Astrocyte (in vitro differentiated cells and primary cell): ENCODE measurements around the gene RFX8. TPM values are rescaled to one million over a fixed set of nuclear protein-coding genes. Genes with fewer than 3 reads are reported as not detected.
"Not testable (repeated sequence)": the region's sequence is repeated elsewhere in the genome, so short reads cannot be mapped to it uniquely, and the experiment has no call there.

ENCODE experiments used
- DNase-seq: peaks from one replicate; pipeline ENCODE4 v3.0.0-alpha.2; 2010; ENCODE audit warnings: low read depth
- FAIRE-seq: peaks from 2 replicates; lab custom pipeline; 2011; peaks lifted over from hg19 to GRCh38; lab: Jason Lieb, UNC
- H2AFZ ChIP-seq: 2 replicates; pipeline ENCODE4 v1.6.0; 2012; ENCODE audit warnings: low read depth, low read length, inconsistent platforms
- H3K27ac ChIP-seq: 2 replicates; pipeline ENCODE4 v1.5.1; 2011; ENCODE audit warnings: low read depth, low read length, inconsistent platforms
- H3K27me3 ChIP-seq: 2 replicates; pipeline ENCODE4 v1.6.0; 2011; ENCODE audit warnings: low read length, inconsistent platforms; ENCODE audit not compliant: insufficient read depth
- H3K36me3 ChIP-seq: 2 replicates; pipeline ENCODE4 v1.5.1; 2011; ENCODE audit warnings: low read length, inconsistent platforms; ENCODE audit not compliant: insufficient read depth
- H3K4me1 ChIP-seq: 2 replicates; pipeline ENCODE4 v1.5.1; 2011; ENCODE audit warnings: low read length, inconsistent platforms; ENCODE audit not compliant: insufficient read depth
- H3K4me2 ChIP-seq: 2 replicates; pipeline ENCODE4 v1.6.0; 2012; ENCODE audit warnings: low read length, inconsistent platforms
- H3K4me3 ChIP-seq: 2 replicates; pipeline ENCODE4 v1.5.1; 2011; ENCODE audit warnings: low read depth, mild to moderate bottlenecking, low read length, inconsistent platforms; ENCODE audit not compliant: insufficient read depth
- H3K79me2 ChIP-seq: 2 replicates; pipeline ENCODE4 v1.6.0; 2012; ENCODE audit warnings: mild to moderate bottlenecking, low read length, inconsistent platforms; ENCODE audit not compliant: insufficient read depth
- H3K9ac ChIP-seq: 2 replicates; pipeline ENCODE4 v1.6.0; 2012; ENCODE audit warnings: mild to moderate bottlenecking, low read length, inconsistent platforms
- H3K9me3 ChIP-seq: 2 replicates; pipeline ENCODE4 v1.5.1; 2012; ENCODE audit warnings: low read depth, mild to moderate bottlenecking, low read length, inconsistent platforms; ENCODE audit not compliant: insufficient read depth
- H4K20me1 ChIP-seq: 2 replicates; pipeline ENCODE4 v1.6.0; 2012; ENCODE audit warnings: low read length, inconsistent platforms; ENCODE audit not compliant: insufficient read depth
- H3K27ac Mint-ChIP-seq: one replicate; pipeline ENCODE4 v1.8.0; 2021; ENCODE audit warnings: mild to moderate bottlenecking, mixed read lengths; ENCODE audit not compliant: unreplicated experiment
- H3K27me3 Mint-ChIP-seq: one replicate; pipeline ENCODE4 v1.8.0; 2021; ENCODE audit warnings: low read depth, mixed read lengths; ENCODE audit not compliant: unreplicated experiment
- H3K36me3 Mint-ChIP-seq: one replicate; pipeline ENCODE4 v1.8.0; 2021; ENCODE audit warnings: low read depth, mixed read lengths; ENCODE audit not compliant: unreplicated experiment
- H3K4me1 Mint-ChIP-seq: one replicate; pipeline ENCODE4 v1.8.0; 2021; ENCODE audit warnings: low read depth, mixed read lengths; ENCODE audit not compliant: unreplicated experiment
- H3K4me3 Mint-ChIP-seq: one replicate; pipeline ENCODE4 v1.8.0; 2021; ENCODE audit warnings: mild to moderate bottlenecking, moderate library complexity, mixed read lengths; ENCODE audit not compliant: unreplicated experiment
- H3K9me3 Mint-ChIP-seq: one replicate; pipeline ENCODE4 v1.8.0; 2021; ENCODE audit warnings: mild to moderate bottlenecking, mixed read lengths; ENCODE audit not compliant: unreplicated experiment
- EZH2 ChIP-seq: IDR thresholded peaks from 2 replicates; pipeline ENCODE4 v1.6.1; 2012; ENCODE audit warnings: mild to moderate bottlenecking, low read length, inconsistent platforms; ENCODE audit not compliant: insufficient read depth
- total RNA-seq: library from RNA; stranded (reverse); gene quantifications from 2 replicates; pipeline ENCODE4 v1.2.1, GENCODE V29; 2021
- TF ChIP-seq, protein P1 (sequence below): IDR thresholded peaks from 2 replicates; pipeline ENCODE4 v1.5.1; 2011; ENCODE audit warnings: low read depth, mild to moderate bottlenecking, inconsistent platforms, low read length, moderate library complexity; ENCODE audit not compliant: insufficient read depth

Gene RFX8
- total RNA-seq, 1 donor from 2014 or later = not detected

DNA sequence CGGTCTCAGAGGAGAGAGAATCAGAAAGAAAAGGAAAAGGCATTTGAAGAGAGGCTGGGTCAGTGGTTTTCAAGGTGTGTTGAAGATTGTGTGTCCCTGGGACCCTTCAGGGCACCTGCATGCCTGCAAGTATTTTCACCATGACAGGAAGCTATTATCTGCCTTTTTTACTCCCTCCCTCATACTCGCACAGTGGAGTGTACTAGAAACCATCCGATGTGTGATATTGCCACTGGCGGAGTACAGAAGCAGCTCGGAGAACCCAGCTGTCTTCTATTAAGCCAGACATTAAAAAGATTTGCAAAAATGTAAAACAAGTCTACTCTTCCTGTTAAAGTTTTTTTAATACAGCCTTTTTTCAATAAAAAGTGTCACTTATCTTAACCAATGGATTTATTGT, 33.7 kb upstream of the RFX8 start:
- no peak overlapping the region for H2AFZ ChIP-seq
- no peak for TF ChIP-seq EZH2
- TF ChIP-seq, protein P1, sequence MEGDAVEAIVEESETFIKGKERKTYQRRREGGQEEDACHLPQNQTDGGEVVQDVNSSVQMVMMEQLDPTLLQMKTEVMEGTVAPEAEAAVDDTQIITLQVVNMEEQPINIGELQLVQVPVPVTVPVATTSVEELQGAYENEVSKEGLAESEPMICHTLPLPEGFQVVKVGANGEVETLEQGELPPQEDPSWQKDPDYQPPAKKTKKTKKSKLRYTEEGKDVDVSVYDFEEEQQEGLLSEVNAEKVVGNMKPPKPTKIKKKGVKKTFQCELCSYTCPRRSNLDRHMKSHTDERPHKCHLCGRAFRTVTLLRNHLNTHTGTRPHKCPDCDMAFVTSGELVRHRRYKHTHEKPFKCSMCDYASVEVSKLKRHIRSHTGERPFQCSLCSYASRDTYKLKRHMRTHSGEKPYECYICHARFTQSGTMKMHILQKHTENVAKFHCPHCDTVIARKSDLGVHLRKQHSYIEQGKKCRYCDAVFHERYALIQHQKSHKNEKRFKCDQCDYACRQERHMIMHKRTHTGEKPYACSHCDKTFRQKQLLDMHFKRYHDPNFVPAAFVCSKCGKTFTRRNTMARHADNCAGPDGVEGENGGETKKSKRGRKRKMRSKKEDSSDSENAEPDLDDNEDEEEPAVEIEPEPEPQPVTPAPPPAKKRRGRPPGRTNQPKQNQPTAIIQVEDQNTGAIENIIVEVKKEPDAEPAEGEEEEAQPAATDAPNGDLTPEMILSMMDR = no peak
- no peak overlapping the region for H3K4me3 Mint-ChIP-seq
- no peak overlapping the region for H3K4me3 ChIP-seq
- H3K4me2 ChIP-seq = no peak overlapping the region
- peaks cover 2% of the 10 kb centered on the region for H3K4me1 Mint-ChIP-seq
- peaks cover 10% of the 10 kb centered on the region for H3K27me3 Mint-ChIP-seq
- DNase-seq = no peak
- H3K9me3 ChIP-seq = no peaks in the 10 kb centered on the region
- no peaks in the 10 kb centered on the region for H4K20me1 ChIP-seq
- no peaks in the 10 kb centered on the region for H3K9me3 Mint-ChIP-seq
- no peak overlapping the region for H3K27ac Mint-ChIP-seq
- H3K27me3 ChIP-seq = no peaks in the 10 kb centered on the region
- H3K36me3 ChIP-seq = no peaks in the 10 kb centered on the region
- H3K9ac ChIP-seq = no peak overlapping the region
- H3K36me3 Mint-ChIP-seq = peaks cover 2% of the 10 kb centered on the region
- H3K27ac ChIP-seq = no peak overlapping the region
- no peaks in the 10 kb centered on the region for H3K79me2 ChIP-seq
- FAIRE-seq = no peak
- no peaks in the 10 kb centered on the region for H3K4me1 ChIP-seq

DNA sequence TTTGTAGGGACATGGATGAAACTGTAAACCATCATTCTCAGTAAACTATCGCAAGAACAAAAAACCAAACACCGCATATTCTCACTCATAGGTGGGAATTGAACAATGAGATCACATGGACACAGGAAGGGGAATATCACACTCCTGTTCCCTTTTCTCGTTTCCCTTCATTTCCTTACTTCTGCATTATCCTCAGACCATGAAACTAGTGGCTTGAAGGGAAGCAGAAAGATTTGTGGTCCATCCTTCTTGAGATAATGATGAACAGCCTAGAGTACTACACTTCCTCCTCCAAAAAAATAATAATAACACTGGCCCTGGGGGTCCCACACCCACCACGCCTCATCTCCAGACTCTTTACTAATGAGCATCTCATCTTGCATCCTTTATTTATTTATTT, 30.4 kb upstream of the RFX8 start:
- H3K4me1 ChIP-seq, H3K79me2 ChIP-seq, H3K4me3 ChIP-seq, H3K9me3 ChIP-seq, H4K20me1 ChIP-seq, H3K9ac ChIP-seq, H3K27ac ChIP-seq, H3K4me3 Mint-ChIP-seq, FAIRE-seq, H3K27ac Mint-ChIP-seq, H3K36me3 Mint-ChIP-seq, H3K9me3 Mint-ChIP-seq, H3K27me3 ChIP-seq, H3K4me2 ChIP-seq, H2AFZ ChIP-seq, DNase-seq, H3K36me3 ChIP-seq: not testable (repeated sequence)
- Mint-ChIP-seq H3K27me3 (peaks cover 20% of the 10 kb centered on the region), H3K4me1 (peaks cover 15% of the 10 kb centered on the region)

DNA sequence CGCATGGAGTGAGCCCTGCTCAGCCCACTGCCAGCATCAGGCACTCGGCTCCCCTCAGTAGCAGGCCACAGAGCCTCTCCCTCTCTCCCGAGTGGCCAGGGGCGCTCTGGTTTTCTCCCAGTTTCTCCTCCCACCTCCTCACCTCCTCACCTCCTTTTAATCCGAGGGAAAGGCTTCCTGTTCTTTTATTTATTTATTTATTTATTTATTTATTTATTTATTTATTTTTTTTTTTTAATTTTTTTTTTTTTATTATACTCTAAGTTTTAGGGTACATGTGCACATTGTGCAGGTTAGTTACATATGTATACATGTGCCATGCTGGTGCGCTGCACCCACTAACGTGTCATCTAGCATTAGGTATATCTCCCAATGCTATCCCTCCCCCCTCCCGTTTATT, 29.8 kb upstream of the RFX8 start:
- not testable (repeated sequence) for H3K36me3 Mint-ChIP-seq, FAIRE-seq, H3K27ac Mint-ChIP-seq, H4K20me1 ChIP-seq, H3K79me2 ChIP-seq, H3K4me3 Mint-ChIP-seq, H3K9me3 ChIP-seq, H3K4me3 ChIP-seq, DNase-seq, H3K27ac ChIP-seq, H3K9ac ChIP-seq, H3K9me3 Mint-ChIP-seq, H3K4me2 ChIP-seq, H3K36me3 ChIP-seq, H3K27me3 ChIP-seq, H3K4me1 ChIP-seq, H2AFZ ChIP-seq
- peaks cover 17% of the 10 kb centered on the region for H3K27me3 Mint-ChIP-seq
- peaks cover 17% of the 10 kb centered on the region for H3K4me1 Mint-ChIP-seq

DNA sequence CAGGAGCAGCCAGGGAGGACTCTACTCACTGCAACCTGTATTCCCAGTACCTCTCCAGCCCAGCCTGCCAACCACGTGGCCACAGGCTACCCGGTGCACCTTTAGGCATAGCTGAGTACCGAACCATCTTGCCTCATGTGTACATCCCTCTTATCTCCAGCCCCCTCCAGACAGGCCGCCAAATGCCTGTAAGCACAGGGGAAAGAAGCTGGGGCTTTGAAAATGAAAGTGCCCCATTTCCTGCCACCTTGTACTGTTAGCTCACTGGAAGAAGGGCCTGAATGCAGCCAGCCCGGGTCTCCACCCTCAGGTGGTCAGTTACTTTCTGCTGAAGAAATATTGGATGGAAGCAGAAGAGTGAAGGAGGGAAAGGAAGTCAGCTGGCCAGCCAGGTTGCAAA, 27.2 kb upstream of the RFX8 start:
- H3K79me2 ChIP-seq = no peaks in the 10 kb centered on the region
- FAIRE-seq (no peak), DNase-seq (no peak)
- H3K27ac ChIP-seq = no peak overlapping the region
- no peak overlapping the region for H3K4me3 ChIP-seq
- no peaks in the 10 kb centered on the region for H3K27me3 ChIP-seq
- H3K9ac ChIP-seq = no peak overlapping the region
- H3K9me3 ChIP-seq = no peaks in the 10 kb centered on the region
- no peaks in the 10 kb centered on the region for H4K20me1 ChIP-seq
- TF ChIP-seq, protein P1 = no peak
- no peak for TF ChIP-seq EZH2
- Mint-ChIP-seq H3K27me3 (peaks cover 16% of the 10 kb centered on the region), H3K9me3 (no peaks in the 10 kb centered on the region), H3K27ac (no peak overlapping the region), H3K36me3 (no peaks in the 10 kb centered on the region), H3K4me3 (no peak overlapping the region), H3K4me1 (peaks cover 17% of the 10 kb centered on the region)
- H3K36me3 ChIP-seq = no peaks in the 10 kb centered on the region
- no peak overlapping the region for H3K4me2 ChIP-seq
- H3K4me1 ChIP-seq = no peaks in the 10 kb centered on the region
- H2AFZ ChIP-seq = no peak overlapping the region
